ENCODE results near the gene CARD9. TPM values are rescaled to one million over a fixed set of nuclear protein-coding genes. Genes with fewer than 3 reads are reported as not detected.

The CARD9 gene
- total and polyA plus RNA-seq, 2 of the 4 experiments (the other 2 are of a cell fraction), result 0.36 to 1.9 TPM

DNA sequence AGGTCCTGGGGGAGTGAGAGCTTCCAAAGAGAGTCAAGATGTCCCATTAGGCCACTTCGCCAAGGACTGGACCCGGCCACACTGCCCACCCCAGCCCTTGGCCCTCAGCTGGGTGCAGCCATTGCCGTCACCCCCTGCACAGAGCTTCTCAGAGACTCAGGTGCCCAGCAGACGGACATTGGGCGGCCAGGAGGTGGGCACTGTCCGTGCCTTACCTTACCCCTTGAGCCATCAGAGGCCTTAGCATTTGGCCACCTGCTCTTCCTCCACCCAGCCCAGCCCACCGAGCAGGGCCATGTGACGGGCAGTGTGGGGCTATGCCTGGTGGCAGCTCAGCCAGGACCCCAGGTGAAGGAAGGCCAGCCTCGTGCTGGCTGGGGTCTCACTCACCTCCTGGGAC lies 6.6 kb downstream of the CARD9 start:
- H3K27ac ChIP-seq (ENCODE audit: insufficient read depth, low read length), result no peak overlapping the region
- ATAC-seq (ENCODE audit: low read depth) (no peak), DNase-seq (no peak)
- H3K56ac ChIP-seq (ENCODE audit: extremely low read depth, insufficient read depth, low read length), result no peak overlapping the region
- H3K4me2 ChIP-seq (ENCODE audit: low read depth, low read length), result no peak overlapping the region
- H3K14ac ChIP-seq (replicated peaks; ENCODE audit: low read depth, low read length), result no peak overlapping the region
- in situ Hi-C loops (cut with MboI; ENCODE audit: low sequenced_read_pairs), result no loop called here
- POLR2A ChIA-PET (ENCODE audit: unreplicated experiment), result no interaction called here
- no peak overlapping the region for H3K23ac ChIP-seq (ENCODE audit: low read depth, low read length)
- H2BK15ac ChIP-seq (ENCODE audit: low read depth, low read length), result no peak overlapping the region
- BruUV-seq (replicated peaks), result no TSS peak
- no peaks in the 10 kb centered on the region for H3K27me3 ChIP-seq (ENCODE audit: control insufficient read depth, insufficient read depth, low read length)
- H3K9me3 ChIP-seq (ENCODE audit: control insufficient read depth, insufficient read depth, low read length), result no peaks in the 10 kb centered on the region
- 90% methylated on average over 2 of the region's 9 CpGs; no CpG with 5 or more reads in 1 of the 2 experiments for WGBS, 2 experiments (ENCODE audit: extremely low coverage in 2 of 2, insufficient read length in 1 of 2)
- H3K4me1 ChIP-seq (ENCODE audit: control insufficient read depth, insufficient read depth, low read length), result peaks cover 16% of the 10 kb centered on the region
- no peak overlapping the region for H3K18ac ChIP-seq (ENCODE audit: low read depth, low read length)
- no peak overlapping the region for H2AK9ac ChIP-seq (replicated peaks; ENCODE audit: low read depth, low read length, poor library complexity)
- H3K4me3 ChIP-seq (ENCODE audit: insufficient read depth, low read depth, low read length), result no peak overlapping the region
- no peak for TF ChIP-seq MXI1 (IDR thresholded peaks at IDR 0.05; ENCODE audit: borderline replicate concordance, low read depth, low read length)
- no peak for TF ChIP-seq FOS (IDR thresholded peaks at IDR 0.05; ENCODE audit: low read depth, low read length)
- no peak for TF ChIP-seq CEBPB (IDR thresholded peaks at IDR 0.05; ENCODE audit: low read depth, low read length)
- TF ChIP-seq SMC3 (IDR thresholded peaks at IDR 0.05; ENCODE audit: low read depth, low read length), result no peak
- no peak for TF ChIP-seq MAZ (IDR thresholded peaks at IDR 0.05; ENCODE audit: borderline replicate concordance, low read depth, low read length)
- TF ChIP-seq MAFK (IDR thresholded peaks at IDR 0.05; ENCODE audit: low read depth, low read length), result no peak
- TF ChIP-seq, protein P1, sequence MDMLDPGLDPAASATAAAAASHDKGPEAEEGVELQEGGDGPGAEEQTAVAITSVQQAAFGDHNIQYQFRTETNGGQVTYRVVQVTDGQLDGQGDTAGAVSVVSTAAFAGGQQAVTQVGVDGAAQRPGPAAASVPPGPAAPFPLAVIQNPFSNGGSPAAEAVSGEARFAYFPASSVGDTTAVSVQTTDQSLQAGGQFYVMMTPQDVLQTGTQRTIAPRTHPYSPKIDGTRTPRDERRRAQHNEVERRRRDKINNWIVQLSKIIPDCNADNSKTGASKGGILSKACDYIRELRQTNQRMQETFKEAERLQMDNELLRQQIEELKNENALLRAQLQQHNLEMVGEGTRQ (IDR thresholded peaks at IDR 0.05; ENCODE audit: low read depth, low read length), result no peak
- no peak for TF ChIP-seq BHLHE40 (IDR thresholded peaks at IDR 0.05; ENCODE audit: low read depth, low read length)
- TF ChIP-seq RAD21 (IDR thresholded peaks at IDR 0.05; ENCODE audit: low read length), result no peak
- TF ChIP-seq, protein P2, sequence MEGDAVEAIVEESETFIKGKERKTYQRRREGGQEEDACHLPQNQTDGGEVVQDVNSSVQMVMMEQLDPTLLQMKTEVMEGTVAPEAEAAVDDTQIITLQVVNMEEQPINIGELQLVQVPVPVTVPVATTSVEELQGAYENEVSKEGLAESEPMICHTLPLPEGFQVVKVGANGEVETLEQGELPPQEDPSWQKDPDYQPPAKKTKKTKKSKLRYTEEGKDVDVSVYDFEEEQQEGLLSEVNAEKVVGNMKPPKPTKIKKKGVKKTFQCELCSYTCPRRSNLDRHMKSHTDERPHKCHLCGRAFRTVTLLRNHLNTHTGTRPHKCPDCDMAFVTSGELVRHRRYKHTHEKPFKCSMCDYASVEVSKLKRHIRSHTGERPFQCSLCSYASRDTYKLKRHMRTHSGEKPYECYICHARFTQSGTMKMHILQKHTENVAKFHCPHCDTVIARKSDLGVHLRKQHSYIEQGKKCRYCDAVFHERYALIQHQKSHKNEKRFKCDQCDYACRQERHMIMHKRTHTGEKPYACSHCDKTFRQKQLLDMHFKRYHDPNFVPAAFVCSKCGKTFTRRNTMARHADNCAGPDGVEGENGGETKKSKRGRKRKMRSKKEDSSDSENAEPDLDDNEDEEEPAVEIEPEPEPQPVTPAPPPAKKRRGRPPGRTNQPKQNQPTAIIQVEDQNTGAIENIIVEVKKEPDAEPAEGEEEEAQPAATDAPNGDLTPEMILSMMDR (conservative IDR thresholded peaks at IDR 0.05; ENCODE audit: low read depth, low read length), result no peak
- TF ChIP-seq NFE2L2 (IDR thresholded peaks at IDR 0.05; ENCODE audit: low read depth, low read length), result no peak
- no peak for TF ChIP-seq RCOR1 (IDR thresholded peaks at IDR 0.05; ENCODE audit: insufficient replicate concordance, low read length)
- TF ChIP-seq, protein P3, sequence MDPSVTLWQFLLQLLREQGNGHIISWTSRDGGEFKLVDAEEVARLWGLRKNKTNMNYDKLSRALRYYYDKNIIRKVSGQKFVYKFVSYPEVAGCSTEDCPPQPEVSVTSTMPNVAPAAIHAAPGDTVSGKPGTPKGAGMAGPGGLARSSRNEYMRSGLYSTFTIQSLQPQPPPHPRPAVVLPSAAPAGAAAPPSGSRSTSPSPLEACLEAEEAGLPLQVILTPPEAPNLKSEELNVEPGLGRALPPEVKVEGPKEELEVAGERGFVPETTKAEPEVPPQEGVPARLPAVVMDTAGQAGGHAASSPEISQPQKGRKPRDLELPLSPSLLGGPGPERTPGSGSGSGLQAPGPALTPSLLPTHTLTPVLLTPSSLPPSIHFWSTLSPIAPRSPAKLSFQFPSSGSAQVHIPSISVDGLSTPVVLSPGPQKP (IDR thresholded peaks at IDR 0.05; ENCODE audit: borderline replicate concordance, low read depth, low read length), result no peak
- TF ChIP-seq CHD1 (IDR thresholded peaks at IDR 0.05; ENCODE audit: low read depth, low read length), result no peak
- TF ChIP-seq RFX5 (IDR thresholded peaks at IDR 0.05; ENCODE audit: low read depth, low read length), result no peak
- H4K91ac ChIP-seq (ENCODE audit: insufficient read depth, low read depth, low read length), result no peak overlapping the region
- dilution Hi-C loops (cut with HindIII; ENCODE audit: low sequenced_read_pairs, unreplicated experiment), result no loop called here
- intact Hi-C loops (cut with micrococcal nuclease), result no loop called here
- no peak overlapping the region for H2BK20ac ChIP-seq (ENCODE audit: low read depth, low read length)
- peaks cover 3 to 18% of the 10 kb centered on the region in 2 experiments; a peak in 3 of 4 replicates for H3K79me1 ChIP-seq (ENCODE audit: low read depth in 1 of 2, low read length in 2 of 2)
- H4K20me1 ChIP-seq (ENCODE audit: insufficient read depth, low read length), result no peaks in the 10 kb centered on the region
- no peak overlapping the region for H4K8ac ChIP-seq (ENCODE audit: low read depth in 2 of 2, low read length in 2 of 2)
- no peak overlapping the region for H4K5ac ChIP-seq (ENCODE audit: low read depth, low read length)
- peaks cover 7% of the 10 kb centered on the region for H3K9me1 ChIP-seq (ENCODE audit: insufficient read depth, low read length)
- H2AK5ac ChIP-seq (ENCODE audit: low read depth, low read length), result no peak overlapping the region
- CTCF ChIA-PET, result no interaction called here
- no peak overlapping the region for H2AFZ ChIP-seq (replicated peaks; ENCODE audit: low read length, poor library complexity)
- H3K9ac ChIP-seq (ENCODE audit: low read depth, low read length), result no peak overlapping the region
- H2BK5ac ChIP-seq (ENCODE audit: low read depth, low read length, poor library complexity, severe bottlenecking), result no peak overlapping the region
- no peak overlapping the region for H2BK120ac ChIP-seq (ENCODE audit: low read depth, low read length)
- H3K36me3 ChIP-seq (ENCODE audit: control insufficient read depth, insufficient read depth, low read length), result no peaks in the 10 kb centered on the region
- H3K4ac ChIP-seq (ENCODE audit: low read depth, low read length), result no peak overlapping the region

All from IMR-90 (cell line).